Measurements from ENCODE around the gene CNTN4. TPM values are rescaled to one million over a fixed set of nuclear protein-coding genes. Genes with fewer than 3 reads are reported as not detected.

CNTN4 gene
- total and polyA plus RNA-seq, 8 donors, result 2.5 to 10.8 (median 5.1) TPM

DNA sequence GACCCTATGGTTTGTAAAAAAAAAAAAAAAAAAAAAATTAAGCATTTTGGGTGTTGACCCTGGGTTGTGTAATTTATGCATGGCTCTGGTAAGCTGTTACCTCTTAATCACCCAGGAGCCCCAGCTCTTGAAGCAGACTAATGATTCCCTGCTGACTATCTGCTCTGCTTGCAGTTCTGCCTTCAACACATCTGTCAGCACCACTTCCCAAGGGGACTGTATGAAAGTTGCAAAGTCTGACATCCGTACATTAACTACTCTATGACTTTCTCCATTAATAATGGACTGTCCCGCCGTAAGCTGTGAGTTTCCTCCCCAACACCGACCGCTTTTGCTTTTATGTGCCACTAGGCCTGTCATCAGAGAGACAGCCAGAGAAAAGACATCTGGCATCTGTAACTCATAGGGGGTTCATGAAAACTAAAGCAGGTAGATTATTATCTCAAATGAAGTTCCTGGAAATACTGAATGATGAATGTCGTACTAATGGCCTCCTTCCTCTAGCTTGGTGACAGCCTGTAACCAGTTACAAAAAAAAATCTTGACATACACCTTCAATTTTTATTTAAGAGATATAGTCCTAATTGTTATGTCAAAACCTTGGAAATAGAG is 740.0 kb downstream of the CNTN4 start:
- H3K4me3 ChIP-seq, result no peak overlapping the region
- intact Hi-C loops (cut with DNase I), result no loop called here
- peak in 1 of 4 donors; percentile 46 for ATAC-seq
- TF ChIP-seq, protein P1, sequence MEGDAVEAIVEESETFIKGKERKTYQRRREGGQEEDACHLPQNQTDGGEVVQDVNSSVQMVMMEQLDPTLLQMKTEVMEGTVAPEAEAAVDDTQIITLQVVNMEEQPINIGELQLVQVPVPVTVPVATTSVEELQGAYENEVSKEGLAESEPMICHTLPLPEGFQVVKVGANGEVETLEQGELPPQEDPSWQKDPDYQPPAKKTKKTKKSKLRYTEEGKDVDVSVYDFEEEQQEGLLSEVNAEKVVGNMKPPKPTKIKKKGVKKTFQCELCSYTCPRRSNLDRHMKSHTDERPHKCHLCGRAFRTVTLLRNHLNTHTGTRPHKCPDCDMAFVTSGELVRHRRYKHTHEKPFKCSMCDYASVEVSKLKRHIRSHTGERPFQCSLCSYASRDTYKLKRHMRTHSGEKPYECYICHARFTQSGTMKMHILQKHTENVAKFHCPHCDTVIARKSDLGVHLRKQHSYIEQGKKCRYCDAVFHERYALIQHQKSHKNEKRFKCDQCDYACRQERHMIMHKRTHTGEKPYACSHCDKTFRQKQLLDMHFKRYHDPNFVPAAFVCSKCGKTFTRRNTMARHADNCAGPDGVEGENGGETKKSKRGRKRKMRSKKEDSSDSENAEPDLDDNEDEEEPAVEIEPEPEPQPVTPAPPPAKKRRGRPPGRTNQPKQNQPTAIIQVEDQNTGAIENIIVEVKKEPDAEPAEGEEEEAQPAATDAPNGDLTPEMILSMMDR (IDR thresholded peaks at IDR 0.05), result no peak
- no peak for FAIRE-seq
- H3K36me3 ChIP-seq, result no peaks in the 10 kb centered on the region
- H3K27ac ChIP-seq, result no peak overlapping the region
- 49 to 63% methylated on average over 6 of the region's 6 CpGs for WGBS, 2 donors
- no peaks in the 10 kb centered on the region for H3K4me1 ChIP-seq
- no peaks in the 10 kb centered on the region for H3K27me3 ChIP-seq
- DNase-seq, result no peak
- no peaks in the 10 kb centered on the region for H3K9me3 ChIP-seq

DNA sequence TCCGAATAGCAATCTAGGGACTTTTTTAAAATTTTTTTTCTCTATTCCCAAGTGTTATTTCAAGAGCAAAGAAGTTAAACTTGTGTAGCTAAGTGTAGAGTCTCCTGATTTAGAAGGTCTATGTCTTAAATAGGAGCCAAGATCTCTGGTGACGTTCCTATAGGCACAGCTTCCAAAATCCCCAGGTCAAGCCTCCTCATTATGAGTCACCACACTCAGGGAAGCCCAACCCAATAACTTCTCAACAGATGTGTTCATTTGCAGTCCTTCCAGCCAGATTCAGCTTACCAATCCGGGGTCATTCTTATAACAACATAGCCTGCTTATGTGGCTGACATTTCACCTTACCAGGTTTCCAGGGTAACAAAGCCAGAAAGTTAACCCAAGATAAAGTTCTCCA is 741.2 kb downstream of the CNTN4 start:
- WGBS, 2 donors, result 50 to 60% methylated on average over 3 of the region's 3 CpGs
- no peak overlapping the region for H3K4me3 ChIP-seq
- no peak for DNase-seq

DNA sequence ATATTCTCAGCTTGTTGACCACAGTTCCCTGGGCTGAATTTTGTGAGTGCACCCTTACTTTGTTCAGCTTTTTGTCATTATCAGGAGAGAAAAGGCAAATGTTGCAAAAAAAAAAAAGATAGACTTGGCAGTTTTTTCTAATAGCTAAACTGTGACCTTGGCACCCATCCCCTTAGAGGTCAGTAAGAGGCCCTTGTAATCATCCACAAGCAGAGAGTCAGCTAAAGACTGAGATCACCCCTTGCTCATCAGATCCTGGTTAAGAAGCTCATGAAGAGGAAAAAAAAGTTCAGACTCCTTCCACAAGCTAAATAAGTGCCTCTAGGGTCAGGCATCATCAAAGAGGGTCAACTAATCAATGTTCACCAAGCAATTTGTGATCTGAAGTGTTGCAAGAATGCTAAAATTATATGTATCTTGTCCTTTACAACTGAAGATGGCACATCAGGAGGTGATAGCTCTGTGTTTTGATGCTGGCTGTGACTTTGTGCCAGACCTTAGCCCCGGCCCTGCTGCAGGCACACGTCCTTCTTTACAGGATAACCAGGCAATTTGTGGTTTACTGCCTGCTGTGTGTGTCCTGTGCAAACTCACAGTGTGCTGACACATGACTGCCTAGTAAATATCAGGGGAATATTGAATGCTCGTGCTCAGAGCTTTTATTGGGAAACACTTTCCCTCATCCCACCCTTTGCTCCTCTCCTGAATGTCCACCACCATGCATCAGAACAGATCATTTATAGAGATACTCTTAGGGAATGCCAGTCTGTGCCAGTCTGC is 748.6 kb downstream of the CNTN4 start:
- no peak overlapping the region for H3K27ac ChIP-seq

More for the DNA sequence above, 741.2 kb downstream of the CNTN4 start:
- Histone ChIP-seq H3K36me3 (no peaks in the 10 kb centered on the region), H3K27ac (no peak overlapping the region), H3K4me1 (no peaks in the 10 kb centered on the region), H3K9me3 (no peaks in the 10 kb centered on the region), H3K27me3 (no peaks in the 10 kb centered on the region)
- TF ChIP-seq, protein P1 (IDR thresholded peaks at IDR 0.05), result no peak
- FAIRE-seq (no peak), ATAC-seq (peak in 1 of 4 donors; percentile 25)
- intact Hi-C loops (cut with DNase I), result no loop called here

DNA sequence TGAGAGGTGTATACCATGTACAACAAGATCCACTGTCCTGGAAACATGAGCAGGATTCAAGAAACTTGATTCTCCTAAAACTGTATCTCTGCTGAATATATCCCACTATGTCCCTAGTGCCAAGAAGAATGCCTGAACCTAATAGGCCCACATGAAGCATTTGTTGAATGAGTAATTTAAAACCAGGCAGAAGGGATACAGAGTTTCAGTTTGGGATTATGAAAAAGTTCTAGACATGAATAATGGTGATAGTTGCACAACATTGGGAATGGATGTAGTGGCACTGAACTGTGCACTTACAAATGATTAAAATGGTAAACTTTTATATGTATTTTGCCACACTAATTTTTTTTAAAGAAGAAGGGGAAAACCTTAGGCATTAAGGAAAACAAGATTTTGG is 750.4 kb downstream of the CNTN4 start:
- no peaks in the 10 kb centered on the region for H3K27me3 ChIP-seq
- FAIRE-seq (no peak), DNase-seq (no peak), ATAC-seq (no peak)
- intact Hi-C loops (cut with DNase I), result no loop called here
- H3K4me1 ChIP-seq, result peaks cover 0 to 3% (median 0%) of the 10 kb centered on the region in 3 donors
- H3K36me3 ChIP-seq, result no peaks in the 10 kb centered on the region
- H3K27ac ChIP-seq, result no peak overlapping the region
- H3K4me3 ChIP-seq, result no peak overlapping the region
- H3K9me3 ChIP-seq, result no peaks in the 10 kb centered on the region
- TF ChIP-seq, protein P1 (IDR thresholded peaks at IDR 0.05), result no peak

More for the DNA sequence above, 748.6 kb downstream of the CNTN4 start:
- ATAC-seq (no peak), DNase-seq (no peak), FAIRE-seq (no peak)
- Histone ChIP-seq H3K27me3 (no peaks in the 10 kb centered on the region), H3K4me1 (peaks cover 0 to 3% (median 0%) of the 10 kb centered on the region in 3 donors), H3K9me3 (no peaks in the 10 kb centered on the region), H3K36me3 (no peaks in the 10 kb centered on the region), H3K4me3 (no peak overlapping the region)
- intact Hi-C loops (cut with DNase I), result no loop called here
- WGBS, 2 donors, result 37 to 45% methylated on average over 3 of the region's 3 CpGs
- TF ChIP-seq, protein P1 (IDR thresholded peaks at IDR 0.05), result no peak

DNA sequence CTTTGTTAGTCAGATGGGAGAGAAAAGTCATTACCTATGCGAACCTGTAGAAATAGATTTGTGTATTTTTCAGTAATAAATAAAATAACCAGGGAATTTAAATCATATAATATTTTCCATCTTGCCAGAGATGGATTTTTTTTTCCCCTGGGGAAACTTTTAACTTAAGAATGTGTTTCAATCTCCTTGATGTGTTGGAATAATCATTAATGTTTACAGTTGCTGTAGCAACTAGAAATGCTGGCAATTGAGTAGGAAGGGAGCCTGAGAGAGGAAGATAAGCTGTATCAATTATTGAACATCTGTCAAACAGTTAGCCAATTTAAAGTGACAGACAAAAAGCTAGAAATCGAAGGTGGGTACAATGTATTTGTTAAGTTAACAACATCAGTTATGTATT is 752.0 kb downstream of the CNTN4 start:
- TF ChIP-seq, protein P1 (IDR thresholded peaks at IDR 0.05), result no peak
- Histone ChIP-seq H3K27ac (peak overlapping the region in 2 of 4 donors; percentile 34 to 46), H3K27me3 (no peaks in the 10 kb centered on the region), H3K4me3 (no peak overlapping the region), H3K36me3 (no peaks in the 10 kb centered on the region), H3K9me3 (no peaks in the 10 kb centered on the region), H3K4me1 (peaks cover 0 to 3% (median 0%) of the 10 kb centered on the region in 3 donors)
- DNase-seq (no peak), ATAC-seq (no peak), FAIRE-seq (no peak)
- whole genome bisulfite sequencing, 2 donors, result 23 to 26% methylated on average over 2 of the region's 2 CpGs
- intact Hi-C loops (cut with DNase I), result no loop called here
